Stomach (tissue), 4 donors: Measurements from ENCODE around the gene SPATA2.

Experiments used
- POLR2A ChIP-seq, 4 donors: fragments of 450-650 bp; IDR thresholded peaks; one replicate each; pipeline ENCODE4 v1.6.1; 2016; ENCODE audit warnings: antibody characterized with exemption in 4 of 4, control low read depth in 2 of 4, mild to moderate bottlenecking in 1 of 4, moderate library complexity in 1 of 4
- POLR2AphosphoS5 ChIP-seq, 3 donors: sonication (generic); formaldehyde crosslinking; IDR thresholded peaks; one replicate each; pipeline ENCODE4 v1.6.1; 2016; ENCODE audit warnings: antibody characterized with exemption in 3 of 3

DNA sequence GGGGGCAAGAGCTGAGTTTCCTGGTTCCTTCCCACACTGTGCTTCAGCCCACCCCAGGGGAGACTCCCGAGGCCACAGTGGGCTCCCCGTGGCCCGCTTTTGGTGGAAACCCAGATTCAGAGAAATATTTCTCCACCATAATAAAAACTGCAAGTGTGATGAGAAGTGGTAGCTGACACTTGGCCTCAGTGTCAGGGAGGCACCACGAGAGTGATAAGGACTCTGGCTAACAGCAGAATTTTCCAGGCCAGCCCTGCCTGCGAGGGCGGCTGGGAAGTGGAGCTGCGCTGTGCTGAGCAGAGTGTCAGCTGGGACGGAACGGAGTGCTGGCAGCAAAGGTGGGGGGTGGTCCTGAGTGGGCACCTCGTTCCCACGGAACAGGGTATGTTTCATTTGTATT, 22.5 kb downstream of the SPATA2 start:
- TF ChIP-seq POLR2A (IDR thresholded peaks at IDR 0.05) (no peak), POLR2AphosphoS5 (IDR thresholded peaks at IDR 0.05) (no peak)
